CD4-positive, alpha-beta T cell (primary cell): Measurements from ENCODE around the gene SOST. TPM values are rescaled to one million over a fixed set of nuclear protein-coding genes. Genes with fewer than 3 reads are reported as not detected.
"Not testable (repeated sequence)": the region's sequence is repeated elsewhere in the genome, so short reads cannot be mapped to it uniquely, and the experiment has no call there.

Source experiments
- ATAC-seq: fragments of 200-7000 bp; cut with Tn5 transposase; one replicate; pipeline ENCODE4 v1.10.0; 2022; ENCODE audit warnings: mild to moderate bottlenecking; ENCODE audit not compliant: poor library complexity
- CTCF ChIA-PET: fragments of 350-600 bp; sonication (Branson Sonifier 250); formaldehyde crosslinking; loops from one replicate; lab custom pipeline; 2021; ENCODE audit warnings: antibody characterized with exemption, inconsistent platforms; lab: Charles Lee
- POLR2A ChIA-PET: fragments of 350-600 bp; sonication (Branson Sonifier 250); formaldehyde crosslinking; loops from one replicate; lab custom pipeline; 2021; ENCODE audit warnings: antibody characterized with exemption, inconsistent platforms; lab: Charles Lee
- DNase-seq, 14 experiments: peaks; one replicate each; pipeline ENCODE4 v3.0.0-alpha.2; 2013 to 2020; ENCODE audit warnings: mixed read lengths in 2 of 14
- H3K27ac ChIP-seq, 2 donors: one replicate each; pipeline versions ENCODE4 v1.5.1 to v1.7.0; 2013; ENCODE audit warnings: low read length in 2 of 2, low read depth in 1 of 2, mild to moderate bottlenecking in 1 of 2
- H3K27me3 ChIP-seq, 2 experiments: 1 replicate in 1 of 2; 2 replicates in 1 of 2; pipeline versions ENCODE4 v1.6.1 to v1.7.0; 2013; ENCODE audit warnings: low read length in 2 of 2, control low read depth in 1 of 2, mild to moderate bottlenecking in 1 of 2, moderate library complexity in 1 of 2; ENCODE audit not compliant: insufficient read depth in 2 of 2, control insufficient read depth in 1 of 2
- H3K36me3 ChIP-seq: one replicate; pipeline ENCODE4 v1.6.1; 2013; ENCODE audit warnings: low read length, control low read depth; ENCODE audit not compliant: insufficient read depth
- H3K4me1 ChIP-seq: one replicate; pipeline ENCODE4 v1.6.1; 2013; ENCODE audit warnings: low read length, control low read depth; ENCODE audit not compliant: insufficient read depth
- H3K4me3 ChIP-seq: one replicate; pipeline ENCODE4 v1.5.1; 2013; ENCODE audit warnings: mild to moderate bottlenecking, low read length, moderate library complexity
- H3K9me3 ChIP-seq, 2 experiments: 1 replicate in 1 of 2; 2 replicates in 1 of 2; pipeline versions ENCODE4 v1.6.1 to v1.7.0; 2013; ENCODE audit warnings: low read length in 2 of 2, mild to moderate bottlenecking in 2 of 2, control low read depth in 1 of 2, moderate library complexity in 1 of 2; ENCODE audit not compliant: control insufficient read depth in 1 of 2, insufficient read depth in 1 of 2
- H3K27ac Mint-ChIP-seq: one replicate; pipeline ENCODE4 v1.8.0; 2020; ENCODE audit warnings: mixed read lengths
- H3K27me3 Mint-ChIP-seq: one replicate; pipeline ENCODE4 v1.8.0; 2021; ENCODE audit warnings: mixed read lengths
- H3K36me3 Mint-ChIP-seq: one replicate; pipeline ENCODE4 v1.8.0; 2021; ENCODE audit warnings: low read depth, mixed read lengths
- H3K4me1 Mint-ChIP-seq: one replicate; pipeline ENCODE4 v1.8.0; 2021; ENCODE audit warnings: low read depth, mixed read lengths
- H3K4me3 Mint-ChIP-seq: one replicate; pipeline ENCODE4 v1.8.0; 2020; ENCODE audit warnings: mild to moderate bottlenecking, mixed read lengths
- H3K9me3 Mint-ChIP-seq: one replicate; pipeline ENCODE4 v1.8.0; 2020; ENCODE audit warnings: mixed read lengths
- intact Hi-C, 2 experiments: fragments of 100-400 bp; cut with DNase I in 1 of 2; cut with micrococcal nuclease in 1 of 2; formaldehyde crosslinking; loops; one replicate each; pipeline versions ENCODE4 v1.15.1 to v1.9.0; 2023 to 2025; cut with DNase I, micrococcal nuclease
- total RNA-seq, 174 experiments: library from RNA in 2 of 174; stranded (reverse) in 2 of 174; gene quantifications; one replicate each; pipeline ENCODE4 v1.2.3 and lab custom pipeline; 2021 to 2026
- TF ChIP-seq, protein P1 (sequence below): fragments of 200-600 bp; IDR thresholded peaks from one replicate; pipeline ENCODE4 v1.8.0; 2022; ENCODE audit warnings: antibody characterized with exemption, mild to moderate bottlenecking

Gene SOST
- total RNA-seq, 2 experiments from 2014 or later: not detected

- H3K36me3 ChIP-seq: no peaks in the 10 kb centered on the region
- peaks cover 54% of the 10 kb centered on the region for H3K27me3 Mint-ChIP-seq
- DNase-seq (no peak), ATAC-seq (no peak)
- no peak overlapping the region for H3K27ac ChIP-seq
- no peak overlapping the region for H3K27ac Mint-ChIP-seq
- TF ChIP-seq, protein P1, sequence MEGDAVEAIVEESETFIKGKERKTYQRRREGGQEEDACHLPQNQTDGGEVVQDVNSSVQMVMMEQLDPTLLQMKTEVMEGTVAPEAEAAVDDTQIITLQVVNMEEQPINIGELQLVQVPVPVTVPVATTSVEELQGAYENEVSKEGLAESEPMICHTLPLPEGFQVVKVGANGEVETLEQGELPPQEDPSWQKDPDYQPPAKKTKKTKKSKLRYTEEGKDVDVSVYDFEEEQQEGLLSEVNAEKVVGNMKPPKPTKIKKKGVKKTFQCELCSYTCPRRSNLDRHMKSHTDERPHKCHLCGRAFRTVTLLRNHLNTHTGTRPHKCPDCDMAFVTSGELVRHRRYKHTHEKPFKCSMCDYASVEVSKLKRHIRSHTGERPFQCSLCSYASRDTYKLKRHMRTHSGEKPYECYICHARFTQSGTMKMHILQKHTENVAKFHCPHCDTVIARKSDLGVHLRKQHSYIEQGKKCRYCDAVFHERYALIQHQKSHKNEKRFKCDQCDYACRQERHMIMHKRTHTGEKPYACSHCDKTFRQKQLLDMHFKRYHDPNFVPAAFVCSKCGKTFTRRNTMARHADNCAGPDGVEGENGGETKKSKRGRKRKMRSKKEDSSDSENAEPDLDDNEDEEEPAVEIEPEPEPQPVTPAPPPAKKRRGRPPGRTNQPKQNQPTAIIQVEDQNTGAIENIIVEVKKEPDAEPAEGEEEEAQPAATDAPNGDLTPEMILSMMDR: no peak
- no peak overlapping the region for H3K4me3 Mint-ChIP-seq
- intact Hi-C loops: no loop called here
- no peaks in the 10 kb centered on the region for H3K9me3 Mint-ChIP-seq
- POLR2A ChIA-PET: no interaction called here
- H3K9me3 ChIP-seq: no peaks in the 10 kb centered on the region
- no peaks in the 10 kb centered on the region for H3K4me1 ChIP-seq
- CTCF ChIA-PET: no interaction called here
- no peaks in the 10 kb centered on the region for H3K4me1 Mint-ChIP-seq
- H3K27me3 ChIP-seq: peaks cover 4 to 10% of the 10 kb centered on the region in 2 experiments
- no peak overlapping the region for H3K4me3 ChIP-seq
- no peaks in the 10 kb centered on the region for H3K36me3 Mint-ChIP-seq
Measured at GRCh38 chr17:43799047-43799446, 40.5 kb upstream of the SOST start.

DNA sequence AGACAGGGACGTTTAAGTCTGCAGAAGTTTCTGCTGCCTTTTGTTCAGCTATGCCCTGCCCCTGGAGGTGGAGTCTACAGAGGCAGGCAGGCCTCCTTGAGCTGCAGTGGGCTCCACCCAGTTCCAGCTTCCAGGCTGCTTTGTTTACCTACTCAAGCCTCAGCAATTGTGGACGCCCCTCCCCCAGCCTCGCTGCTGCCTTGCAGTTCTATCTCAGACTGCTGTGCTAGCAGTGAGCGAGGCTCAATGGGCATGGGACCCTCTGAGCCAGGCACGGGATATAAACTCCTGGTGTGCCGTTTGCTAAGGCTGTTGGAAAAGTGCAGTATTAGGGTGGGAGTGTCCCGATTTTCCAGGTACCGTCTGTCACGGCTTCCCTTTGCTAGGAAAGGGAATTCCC lies 39.4 kb upstream of the SOST start:
- ATAC-seq, H3K9me3 Mint-ChIP-seq, DNase-seq, H3K9me3 ChIP-seq, H3K27me3 ChIP-seq, CTCF ChIA-PET, H3K4me3 Mint-ChIP-seq, H3K4me1 ChIP-seq, H3K4me3 ChIP-seq, H3K27ac Mint-ChIP-seq, H3K36me3 ChIP-seq, H3K4me1 Mint-ChIP-seq, POLR2A ChIA-PET, H3K27ac ChIP-seq, H3K36me3 Mint-ChIP-seq, intact Hi-C loops: not testable (repeated sequence)
- H3K27me3 Mint-ChIP-seq: peaks cover 54% of the 10 kb centered on the region

- DNase-seq, H3K4me1 ChIP-seq, H3K36me3 Mint-ChIP-seq, CTCF ChIA-PET, intact Hi-C loops, H3K27me3 ChIP-seq, H3K27ac ChIP-seq, H3K9me3 Mint-ChIP-seq, H3K27ac Mint-ChIP-seq, H3K4me1 Mint-ChIP-seq, H3K4me3 ChIP-seq, ATAC-seq, H3K4me3 Mint-ChIP-seq, H3K9me3 ChIP-seq, H3K36me3 ChIP-seq, POLR2A ChIA-PET: not testable (repeated sequence)
- peaks cover 53% of the 10 kb centered on the region for H3K27me3 Mint-ChIP-seq
Measured at GRCh38 chr17:43792668-43793067, 34.1 kb upstream of the SOST start.

- TF ChIP-seq, protein P1: no peak
- no peak overlapping the region for H3K27ac ChIP-seq
- peaks cover 10% of the 10 kb centered on the region for H3K4me1 Mint-ChIP-seq
- peaks cover 0 to 2% of the 10 kb centered on the region in 2 experiments for H3K27me3 ChIP-seq
- ChIA-PET POLR2A (no interaction called here), CTCF (interaction anchor here (0.7 kb wide), 2 partner anchors 118 to 1404 kb away, joined by 3 read pairs; no protein-coding TSS in a partner anchor)
- H3K4me1 ChIP-seq: no peaks in the 10 kb centered on the region
- no peaks in the 10 kb centered on the region for H3K36me3 ChIP-seq
- H3K36me3 Mint-ChIP-seq: no peaks in the 10 kb centered on the region
- H3K9me3 ChIP-seq: no peaks in the 10 kb centered on the region
- H3K27ac Mint-ChIP-seq: no peak overlapping the region
- no peaks in the 10 kb centered on the region for H3K9me3 Mint-ChIP-seq
- no peak overlapping the region for H3K4me3 Mint-ChIP-seq
- H3K27me3 Mint-ChIP-seq: peaks cover 47% of the 10 kb centered on the region
- peak in 1 of 14 experiments; percentile 49 for DNase-seq
- intact Hi-C loops: no loop called here
- no peak for ATAC-seq
- no peak overlapping the region for H3K4me3 ChIP-seq
Measured at GRCh38 chr17:43791589-43791988, 33.0 kb upstream of the SOST start.
